ENCODE measurements around the gene GFI1B. TPM values are rescaled to one million over a fixed set of nuclear protein-coding genes. Genes with fewer than 3 reads are reported as not detected.

The GFI1B gene
- polyA plus RNA-seq, 4 donors: 0.76 to 8.5 (median 1.1) TPM

DNA sequence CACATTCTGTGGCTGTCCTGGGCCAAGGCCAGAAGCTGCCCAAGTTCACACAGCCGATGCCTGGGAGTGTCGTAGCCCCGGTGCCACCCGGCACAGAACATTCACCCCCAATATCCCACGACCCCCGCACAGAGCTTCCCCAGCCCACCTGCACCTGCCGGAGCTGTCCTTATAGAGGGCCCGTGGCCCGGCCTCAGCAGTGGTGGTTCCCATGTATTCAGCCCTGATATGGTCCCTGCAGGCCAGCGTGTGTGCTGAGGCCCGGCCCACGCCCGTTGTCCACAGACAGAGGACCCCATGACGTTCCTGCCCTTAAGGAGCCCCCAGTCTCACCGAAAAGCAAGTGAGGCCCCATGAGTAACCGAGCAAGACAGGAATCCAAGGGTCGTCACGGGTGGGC is 5.3 kb upstream of the GFI1B start:
- Histone ChIP-seq H3K27me3 (ENCODE audit: control insufficient read depth in 3 of 3, insufficient read depth in 3 of 3, low read length in 3 of 3) (no peaks in the 10 kb centered on the region), H3K36me3 (ENCODE audit: control insufficient read depth in 3 of 3, insufficient read depth in 2 of 3, low read depth in 1 of 3, low read length in 3 of 3) (no peaks in the 10 kb centered on the region), H3K4me1 (ENCODE audit: control insufficient read depth in 3 of 3, insufficient read depth in 2 of 3, low read depth in 1 of 3, low read length in 2 of 3) (peaks cover 0 to 23% (median 0%) of the 10 kb centered on the region in 3 donors), H3K9me3 (ENCODE audit: control insufficient read depth in 2 of 2, insufficient read depth in 1 of 2, low read depth in 1 of 2, low read length in 1 of 2) (no peaks in the 10 kb centered on the region), H3K4me3 (ENCODE audit: low read depth in 1 of 3, low read length in 3 of 3) (no peak overlapping the region), H3K27ac (ENCODE audit: low read depth in 1 of 3, low read length in 2 of 3) (no peak overlapping the region)
- 62 to 76% (median 73%) methylated on average over 18 of the region's 18 CpGs for WGBS, 3 donors
- FAIRE-seq (no peak), DNase-seq (no peak)

DNA sequence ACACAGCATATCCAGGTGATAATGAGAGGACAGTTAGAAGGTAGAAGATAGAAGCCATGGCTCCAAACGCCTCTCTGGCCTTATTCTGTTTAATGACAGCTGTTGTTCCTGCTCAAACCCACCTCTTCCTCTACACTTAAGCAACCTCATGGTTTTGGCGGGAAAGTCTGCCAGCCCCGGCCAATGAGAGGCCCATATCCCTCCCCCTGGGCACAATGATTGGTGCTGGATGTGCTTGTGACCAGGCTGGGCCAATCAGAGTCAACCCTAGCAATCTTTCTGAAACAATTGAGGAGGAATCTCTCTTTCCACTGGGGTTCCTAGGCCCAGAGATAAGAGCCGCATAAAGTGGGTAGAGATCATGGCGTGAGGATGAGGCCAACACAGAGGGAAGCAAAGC is 4.8 kb upstream of the GFI1B start:
- H3K4me1 ChIP-seq (ENCODE audit: control insufficient read depth in 3 of 3, insufficient read depth in 2 of 3, low read depth in 1 of 3, low read length in 2 of 3): peaks cover 0 to 28% (median 0%) of the 10 kb centered on the region in 3 donors
- FAIRE-seq: no peak
- 82 to 93% (median 90%) methylated on average over 5 of the region's 5 CpGs for WGBS, 3 donors

DNA sequence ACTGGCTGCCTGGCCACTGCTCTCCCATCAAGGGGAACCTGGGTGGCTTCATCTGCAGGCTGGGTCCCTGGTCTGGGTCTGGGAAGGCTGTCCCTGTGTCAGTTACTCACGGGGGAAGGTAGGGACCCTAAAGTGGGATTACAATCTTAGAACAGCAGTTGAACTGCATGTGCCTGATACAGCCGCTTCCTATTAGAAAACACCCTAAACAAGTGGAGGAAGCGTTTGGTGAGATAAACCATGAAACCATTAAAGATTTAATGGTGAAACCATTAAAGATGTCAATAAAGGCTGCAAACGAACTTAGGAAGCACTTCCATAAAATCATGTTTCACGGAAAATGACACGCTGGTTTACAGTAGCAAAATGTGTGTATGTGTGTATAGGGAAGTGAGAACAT is 2.5 kb upstream of the GFI1B start:
- no peak overlapping the region for H3K27ac ChIP-seq (ENCODE audit: low read depth in 1 of 3, low read length in 2 of 3)
- H3K27me3 ChIP-seq (ENCODE audit: control insufficient read depth in 3 of 3, insufficient read depth in 3 of 3, low read length in 3 of 3): peaks cover 0 to 8% (median 3%) of the 10 kb centered on the region in 3 donors
- no peak for FAIRE-seq
- DNase-seq: no peak
- 72 to 80% (median 72%) methylated on average over 6 of the region's 6 CpGs for whole genome bisulfite sequencing, 3 donors
- no peak overlapping the region for H3K4me3 ChIP-seq (ENCODE audit: low read depth in 1 of 3, low read length in 3 of 3)
- H3K4me1 ChIP-seq (ENCODE audit: control insufficient read depth in 3 of 3, insufficient read depth in 2 of 3, low read depth in 1 of 3, low read length in 2 of 3): peaks cover 0 to 26% (median 0%) of the 10 kb centered on the region in 3 donors
- H3K9me3 ChIP-seq (ENCODE audit: control insufficient read depth in 2 of 2, insufficient read depth in 1 of 2, low read depth in 1 of 2, low read length in 1 of 2): no peaks in the 10 kb centered on the region
- no peaks in the 10 kb centered on the region for H3K36me3 ChIP-seq (ENCODE audit: control insufficient read depth in 3 of 3, insufficient read depth in 2 of 3, low read depth in 1 of 3, low read length in 3 of 3)

More for the DNA sequence above, 4.8 kb upstream of the GFI1B start:
- Histone ChIP-seq H3K4me3 (ENCODE audit: low read depth in 1 of 3, low read length in 3 of 3) (no peak overlapping the region), H3K27me3 (ENCODE audit: control insufficient read depth in 3 of 3, insufficient read depth in 3 of 3, low read length in 3 of 3) (peaks cover 0 to 3% (median 0%) of the 10 kb centered on the region in 3 donors), H3K27ac (ENCODE audit: low read depth in 1 of 3, low read length in 2 of 3) (no peak overlapping the region), H3K36me3 (ENCODE audit: control insufficient read depth in 3 of 3, insufficient read depth in 2 of 3, low read depth in 1 of 3, low read length in 3 of 3) (no peaks in the 10 kb centered on the region), H3K9me3 (ENCODE audit: control insufficient read depth in 2 of 2, insufficient read depth in 1 of 2, low read depth in 1 of 2, low read length in 1 of 2) (no peaks in the 10 kb centered on the region)
- DNase-seq: no peak

DNA sequence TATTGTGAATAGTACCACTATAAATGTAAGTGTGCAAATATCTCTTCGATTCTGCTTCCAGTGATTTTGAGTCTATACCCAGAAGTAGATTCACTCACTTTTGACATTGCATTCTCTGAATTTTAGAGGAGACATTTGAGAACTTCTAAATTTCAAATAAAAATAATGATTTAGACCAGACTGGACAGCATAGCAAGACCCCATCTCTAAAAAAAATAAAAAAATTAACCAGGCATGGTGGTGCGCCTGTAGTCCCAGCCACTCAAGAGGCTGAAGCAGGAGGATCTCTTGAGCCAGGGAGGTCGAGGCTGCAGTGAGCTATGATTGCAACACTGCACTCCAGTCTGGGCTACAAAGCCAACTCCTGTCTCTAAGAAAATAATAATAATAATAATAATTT is 1.9 kb upstream of the GFI1B start:
- H3K36me3 ChIP-seq (ENCODE audit: control insufficient read depth in 3 of 3, insufficient read depth in 2 of 3, low read depth in 1 of 3, low read length in 3 of 3): no peaks in the 10 kb centered on the region

DNA sequence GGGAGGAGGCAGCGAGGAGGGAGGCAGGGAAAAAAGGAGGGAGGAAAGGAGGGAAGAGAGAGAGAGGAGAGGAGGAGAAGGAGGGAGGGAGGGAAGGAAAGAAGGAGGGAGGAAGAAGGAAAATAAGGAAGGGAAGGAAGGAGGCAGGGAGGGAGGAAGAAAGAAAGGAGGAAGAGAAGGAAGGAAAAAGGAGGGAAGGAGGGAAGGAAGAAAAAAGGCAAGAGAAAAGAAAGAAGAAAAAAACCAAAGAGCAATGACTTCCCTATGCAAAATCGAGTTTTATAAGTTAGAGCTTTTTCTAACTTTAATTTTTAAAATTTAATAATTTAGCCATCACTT is 413 bp upstream of the GFI1B start:
- no peak overlapping the region for H3K4me3 ChIP-seq (ENCODE audit: low read depth in 1 of 3, low read length in 3 of 3)
- 8 to 16% (median 15%) methylated on average over 2 of the region's 2 CpGs for WGBS, 3 donors
- H3K9me3 ChIP-seq (ENCODE audit: control insufficient read depth in 2 of 2, insufficient read depth in 1 of 2, low read depth in 1 of 2, low read length in 1 of 2): no peaks in the 10 kb centered on the region
- DNase-seq: no peak
- H3K36me3 ChIP-seq (ENCODE audit: control insufficient read depth in 3 of 3, insufficient read depth in 2 of 3, low read depth in 1 of 3, low read length in 3 of 3): no peaks in the 10 kb centered on the region
- H3K27me3 ChIP-seq (ENCODE audit: control insufficient read depth in 3 of 3, insufficient read depth in 3 of 3, low read length in 3 of 3): peaks cover 0 to 8% (median 5%) of the 10 kb centered on the region in 3 donors
- FAIRE-seq: no peak
- no peak overlapping the region for H3K27ac ChIP-seq (ENCODE audit: low read depth in 1 of 3, low read length in 2 of 3)
- peaks cover 0 to 35% (median 0%) of the 10 kb centered on the region in 3 donors for H3K4me1 ChIP-seq (ENCODE audit: control insufficient read depth in 3 of 3, insufficient read depth in 2 of 3, low read depth in 1 of 3, low read length in 2 of 3)

More for the DNA sequence above, 1.9 kb upstream of the GFI1B start:
- DNase-seq: no peak
- no peak for FAIRE-seq
- Histone ChIP-seq H3K27me3 (ENCODE audit: control insufficient read depth in 3 of 3, insufficient read depth in 3 of 3, low read length in 3 of 3) (peaks cover 0 to 8% (median 3%) of the 10 kb centered on the region in 3 donors), H3K9me3 (ENCODE audit: control insufficient read depth in 2 of 2, insufficient read depth in 1 of 2, low read depth in 1 of 2, low read length in 1 of 2) (no peaks in the 10 kb centered on the region), H3K4me3 (ENCODE audit: low read depth in 1 of 3, low read length in 3 of 3) (no peak overlapping the region), H3K4me1 (ENCODE audit: control insufficient read depth in 3 of 3, insufficient read depth in 2 of 3, low read depth in 1 of 3, low read length in 2 of 3) (peaks cover 0 to 25% (median 0%) of the 10 kb centered on the region in 3 donors), H3K27ac (ENCODE audit: low read depth in 1 of 3, low read length in 2 of 3) (no peak overlapping the region)
- 85 to 92% (median 90%) methylated on average over 3 of the region's 3 CpGs for WGBS, 3 donors

DNA sequence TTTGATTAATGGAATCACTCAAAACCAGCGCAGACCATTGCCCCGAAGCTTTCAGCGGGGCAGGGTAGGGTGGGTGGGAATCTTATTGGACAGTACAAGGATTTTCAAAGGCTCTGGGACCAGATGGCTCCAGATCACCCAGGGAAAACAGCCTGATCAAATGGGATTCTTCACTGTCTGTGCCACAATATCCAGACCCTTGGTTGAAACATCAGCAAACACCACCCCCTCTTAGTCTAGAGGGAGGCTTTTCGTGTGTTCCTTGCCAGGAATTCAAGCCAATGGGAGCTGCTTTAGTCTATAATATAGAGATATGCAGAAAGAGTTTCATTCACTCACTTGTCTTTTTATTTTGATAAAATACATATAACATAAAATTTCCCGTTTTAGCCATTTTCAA is 1.7 kb downstream of the GFI1B start:
- 54 to 67% (median 65%) methylated on average over 5 of the region's 5 CpGs for WGBS, 3 donors
- no peak for DNase-seq
- H3K27ac ChIP-seq (ENCODE audit: low read depth in 1 of 3, low read length in 2 of 3): peak overlapping the region in 1 of 3 donors; percentile 20
- H3K27me3 ChIP-seq (ENCODE audit: control insufficient read depth in 3 of 3, insufficient read depth in 3 of 3, low read length in 3 of 3): peaks cover 0 to 8% (median 5%) of the 10 kb centered on the region in 3 donors
- H3K4me1 ChIP-seq (ENCODE audit: control insufficient read depth in 3 of 3, insufficient read depth in 2 of 3, low read depth in 1 of 3, low read length in 2 of 3): peaks cover 0 to 42% (median 0%) of the 10 kb centered on the region in 3 donors
- peaks cover 0 to 2% (median 0%) of the 10 kb centered on the region in 3 donors for H3K36me3 ChIP-seq (ENCODE audit: control insufficient read depth in 3 of 3, insufficient read depth in 2 of 3, low read depth in 1 of 3, low read length in 3 of 3)
- FAIRE-seq: no peak
- H3K4me3 ChIP-seq (ENCODE audit: low read depth in 1 of 3, low read length in 3 of 3): no peak overlapping the region
- no peaks in the 10 kb centered on the region for H3K9me3 ChIP-seq (ENCODE audit: control insufficient read depth in 2 of 2, insufficient read depth in 1 of 2, low read depth in 1 of 2, low read length in 1 of 2)

DNA sequence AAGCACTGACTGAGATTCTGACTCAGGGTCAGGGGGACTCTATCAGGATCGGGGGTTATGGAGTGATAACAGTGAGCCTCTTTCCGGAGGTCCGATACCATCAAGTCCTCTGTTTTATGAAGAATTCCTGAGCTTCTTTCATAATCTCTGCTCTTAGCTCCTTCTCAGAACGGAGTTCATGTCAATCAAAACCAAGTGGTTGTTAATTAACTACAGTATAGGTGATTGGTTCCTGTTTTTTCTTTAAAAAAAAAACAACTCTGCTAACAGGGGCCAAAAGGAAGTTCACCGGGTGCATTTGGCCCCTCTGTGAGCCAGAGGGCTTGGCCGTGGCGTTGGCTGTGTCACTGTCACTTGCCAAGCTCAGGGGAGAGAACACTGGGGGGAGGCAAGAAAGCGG is 4.0 kb downstream of the GFI1B start:
- H3K9me3 ChIP-seq (ENCODE audit: control insufficient read depth in 2 of 2, insufficient read depth in 1 of 2, low read depth in 1 of 2, low read length in 1 of 2): no peaks in the 10 kb centered on the region
- H3K4me1 ChIP-seq (ENCODE audit: control insufficient read depth in 3 of 3, insufficient read depth in 2 of 3, low read depth in 1 of 3, low read length in 2 of 3): peaks cover 0 to 60% (median 0%) of the 10 kb centered on the region in 3 donors
- WGBS, 3 donors: 6 to 42% (median 24%) methylated on average over 8 of the region's 8 CpGs
- peaks cover 0 to 2% (median 0%) of the 10 kb centered on the region in 3 donors for H3K36me3 ChIP-seq (ENCODE audit: control insufficient read depth in 3 of 3, insufficient read depth in 2 of 3, low read depth in 1 of 3, low read length in 3 of 3)
- H3K27me3 ChIP-seq (ENCODE audit: control insufficient read depth in 3 of 3, insufficient read depth in 3 of 3, low read length in 3 of 3): peaks cover 0 to 8% (median 5%) of the 10 kb centered on the region in 3 donors
- no peak overlapping the region for H3K4me3 ChIP-seq (ENCODE audit: low read depth in 1 of 3, low read length in 3 of 3)
- FAIRE-seq (no peak), DNase-seq (peak in 1 of 2 donors; percentile 66)
- peak overlapping the region in 1 of 3 donors; percentile 66 for H3K27ac ChIP-seq (ENCODE audit: low read depth in 1 of 3, low read length in 2 of 3)

DNA sequence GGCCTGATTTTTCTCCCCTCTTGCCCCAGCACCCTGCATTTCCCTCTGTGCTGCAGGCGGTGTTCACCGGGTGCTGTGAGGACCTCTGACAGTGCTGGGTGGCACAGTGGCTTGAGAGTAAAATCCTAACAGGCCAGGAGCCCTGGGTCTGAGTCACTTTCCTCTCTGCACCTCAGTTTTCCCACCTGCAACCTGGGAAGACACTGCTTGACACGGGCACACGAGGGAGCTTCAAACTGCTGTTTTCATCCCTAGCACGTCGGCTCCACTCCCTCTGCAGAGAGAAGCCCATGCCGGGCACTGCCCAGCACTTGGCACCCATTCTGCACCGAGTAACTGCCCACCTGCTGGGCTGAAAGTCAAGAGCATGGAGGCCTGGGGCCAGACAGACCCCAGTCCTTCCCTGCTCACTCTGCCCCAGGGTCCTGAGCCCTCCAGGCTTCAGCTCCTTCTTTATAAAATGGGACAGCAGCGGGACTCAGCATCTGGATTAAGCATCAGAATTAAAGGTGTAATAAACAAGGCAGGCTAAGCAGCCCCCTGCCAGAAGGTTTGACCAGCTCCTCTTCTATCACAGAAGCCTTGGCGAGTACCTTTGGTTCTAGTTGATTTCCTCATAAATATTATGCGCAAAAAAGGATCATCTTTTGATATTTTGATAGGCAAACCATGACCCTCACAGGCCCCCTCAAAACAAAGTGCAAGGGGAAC is 5.2 kb downstream of the GFI1B start:
- no peak overlapping the region for H3K27ac ChIP-seq (ENCODE audit: low read depth in 1 of 3, low read length in 2 of 3)
- no peak for DNase-seq
- peaks cover 0 to 6% (median 5%) of the 10 kb centered on the region in 3 donors for H3K27me3 ChIP-seq (ENCODE audit: control insufficient read depth in 3 of 3, insufficient read depth in 3 of 3, low read length in 3 of 3)
- peaks cover 0 to 8% (median 0%) of the 10 kb centered on the region in 3 donors for H3K36me3 ChIP-seq (ENCODE audit: control insufficient read depth in 3 of 3, insufficient read depth in 2 of 3, low read depth in 1 of 3, low read length in 3 of 3)
- no peak for FAIRE-seq
- peaks cover 0 to 60% (median 0%) of the 10 kb centered on the region in 3 donors for H3K4me1 ChIP-seq (ENCODE audit: control insufficient read depth in 3 of 3, insufficient read depth in 2 of 3, low read depth in 1 of 3, low read length in 2 of 3)
- WGBS, 3 donors: 83 to 92% (median 87%) methylated on average over 11 of the region's 11 CpGs
- H3K4me3 ChIP-seq (ENCODE audit: low read depth in 1 of 3, low read length in 3 of 3): no peak overlapping the region
- no peaks in the 10 kb centered on the region for H3K9me3 ChIP-seq (ENCODE audit: control insufficient read depth in 2 of 2, insufficient read depth in 1 of 2, low read depth in 1 of 2, low read length in 1 of 2)

All from small intestine (tissue), 7 donors.